NOMO-1 treated with dmso at 0.1 percent for 144 hours (cell line): Measurements from ENCODE around the gene EMID1.

Experiments
- DNase-seq: peaks from one replicate; lab custom pipeline; 2025; ENCODE audit not compliant: unreplicated experiment; lab: John Stamatoyannopoulos, UW

Gene EMID1

DNA sequence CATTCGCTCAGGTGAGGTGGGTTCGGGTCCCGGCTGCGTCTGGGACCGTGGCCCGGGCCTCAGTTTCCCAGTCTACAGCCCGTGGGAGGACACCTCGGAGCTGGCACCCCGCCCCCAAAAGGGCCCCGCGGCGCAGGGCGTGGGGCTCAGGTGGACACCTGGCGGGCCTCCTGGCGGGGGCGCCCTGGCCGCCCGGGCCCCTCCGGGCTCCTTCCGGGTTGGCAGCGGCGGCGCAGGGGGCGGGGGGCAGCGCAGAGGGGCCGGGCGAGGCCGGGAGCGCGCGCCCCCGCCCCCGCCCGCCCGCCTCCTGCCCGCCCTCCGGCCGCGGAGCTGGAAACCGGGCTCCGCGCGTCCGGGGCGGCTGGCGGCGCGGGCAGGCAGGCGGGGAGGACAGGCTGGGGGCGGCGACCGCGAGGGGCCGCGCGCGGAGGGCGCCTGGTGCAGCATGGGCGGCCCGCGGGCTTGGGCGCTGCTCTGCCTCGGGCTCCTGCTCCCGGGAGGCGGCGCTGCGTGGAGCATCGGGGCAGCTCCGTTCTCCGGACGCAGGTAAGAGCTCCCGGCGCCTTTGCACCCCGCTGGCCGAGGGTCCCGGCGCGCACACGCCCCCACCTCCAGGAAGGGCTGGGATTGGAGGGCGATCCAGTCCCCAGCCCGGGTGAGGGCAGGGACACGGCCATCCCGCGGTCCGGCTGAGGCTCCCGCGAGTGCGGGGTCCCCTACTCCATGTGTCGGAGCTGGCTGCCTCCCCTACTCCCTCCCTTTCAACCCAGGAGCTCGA lies at the start of gene EMID1:
Gene EMID1 (plus strand): TSS at position 303 of the 778 bp plus-strand sequence. CDS start 143 bp downstream, at position 446.
- no peak for DNase-seq

DNA sequence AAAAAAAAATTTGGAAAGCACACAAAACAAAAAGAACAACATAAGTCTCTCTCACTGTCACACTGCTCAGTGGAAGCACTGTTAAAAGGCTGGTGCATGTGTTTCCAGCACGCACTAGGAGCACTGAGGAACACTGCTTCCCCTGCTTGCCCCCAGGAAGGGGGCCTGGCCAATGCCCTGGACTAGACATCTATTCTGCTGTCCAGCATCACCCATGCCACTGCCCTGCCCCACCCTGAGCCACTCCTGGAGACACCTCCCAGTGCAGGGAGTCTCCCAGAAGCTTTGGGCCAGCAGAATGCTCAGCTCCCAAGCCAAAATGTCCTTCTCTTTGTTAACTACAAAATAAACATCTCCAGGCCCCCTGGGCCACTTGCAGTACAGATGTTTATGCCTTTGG lies 49.7 kb upstream of the EMID1 start:
- DNase-seq, result no peak

DNA sequence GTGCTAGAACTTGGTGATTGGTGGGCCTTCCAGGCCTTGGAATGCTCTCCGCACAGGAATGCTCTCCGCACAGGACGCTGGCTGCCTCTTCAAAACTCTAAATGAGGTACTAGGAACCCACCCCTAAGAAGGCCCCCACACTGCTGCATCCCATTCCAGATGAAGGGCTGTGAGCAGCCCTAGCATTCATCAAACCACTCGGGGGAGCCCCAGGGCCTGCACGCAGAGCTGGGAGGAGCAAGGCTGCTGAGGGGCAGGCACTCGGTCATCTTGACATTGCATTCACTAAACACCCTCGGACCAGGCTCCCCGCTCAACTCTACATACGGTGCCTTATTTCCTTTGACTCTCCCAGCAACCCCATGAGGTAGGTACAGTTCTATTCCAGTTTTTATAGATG lies 49.2 kb upstream of the EMID1 start:
- DNase-seq, result no peak

DNA sequence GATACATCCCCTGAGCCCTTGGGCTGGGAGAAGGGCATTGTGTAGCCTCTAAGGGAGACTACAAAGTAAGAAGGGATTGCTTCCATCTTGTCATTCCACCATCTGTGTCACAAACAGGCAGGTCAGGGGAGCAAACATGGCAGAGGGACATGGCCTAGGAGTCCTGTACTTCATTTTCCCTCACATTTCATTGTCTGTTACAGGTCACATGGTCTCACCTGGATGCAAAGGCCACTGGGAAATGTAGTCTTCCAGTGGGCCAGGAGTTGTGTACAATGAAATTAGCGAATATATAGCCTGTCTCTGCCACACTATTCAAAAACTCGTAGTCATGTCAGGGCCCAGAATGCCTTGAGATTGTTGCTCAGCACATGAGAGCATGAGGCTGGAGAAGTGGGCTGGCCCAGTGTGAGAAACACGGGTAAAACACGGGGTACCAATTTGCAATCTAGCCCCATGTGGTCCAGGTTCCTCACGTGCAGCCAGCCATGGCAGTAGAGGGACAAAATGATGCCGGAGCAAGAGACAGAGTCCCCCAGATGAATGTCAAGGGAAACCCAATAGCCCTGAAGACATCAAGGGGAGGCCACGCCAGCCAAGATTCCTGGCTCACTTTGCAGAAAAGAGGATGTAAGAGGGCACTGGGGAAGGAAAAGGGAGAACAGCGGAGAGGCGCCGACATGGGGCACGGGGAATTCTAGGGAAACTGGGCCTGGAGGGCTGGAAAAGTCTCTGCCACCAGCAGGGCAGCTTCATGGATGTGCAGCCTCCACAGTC lies 47.7 kb upstream of the EMID1 start:
- no peak for DNase-seq

DNA sequence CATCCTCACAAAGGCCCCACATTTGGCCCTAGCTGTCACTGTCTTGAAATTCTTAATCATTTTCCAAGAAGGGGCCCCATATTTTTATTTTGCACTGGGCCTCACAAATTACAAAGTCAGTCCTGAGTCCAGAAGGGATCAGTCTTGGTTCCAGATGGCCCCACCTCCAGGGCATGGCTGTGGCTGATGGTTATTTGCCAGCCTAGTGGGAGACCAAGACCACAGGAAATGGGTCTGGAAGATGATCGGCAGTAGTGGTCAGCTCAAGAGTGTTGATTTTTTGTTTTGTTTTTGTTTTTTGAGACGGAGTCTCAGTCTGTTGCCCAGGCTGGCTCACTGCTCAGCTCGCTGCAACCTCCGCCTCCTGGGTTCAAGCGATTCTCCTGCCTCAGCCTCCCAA lies 47.1 kb upstream of the EMID1 start:
- DNase-seq, result no peak

DNA sequence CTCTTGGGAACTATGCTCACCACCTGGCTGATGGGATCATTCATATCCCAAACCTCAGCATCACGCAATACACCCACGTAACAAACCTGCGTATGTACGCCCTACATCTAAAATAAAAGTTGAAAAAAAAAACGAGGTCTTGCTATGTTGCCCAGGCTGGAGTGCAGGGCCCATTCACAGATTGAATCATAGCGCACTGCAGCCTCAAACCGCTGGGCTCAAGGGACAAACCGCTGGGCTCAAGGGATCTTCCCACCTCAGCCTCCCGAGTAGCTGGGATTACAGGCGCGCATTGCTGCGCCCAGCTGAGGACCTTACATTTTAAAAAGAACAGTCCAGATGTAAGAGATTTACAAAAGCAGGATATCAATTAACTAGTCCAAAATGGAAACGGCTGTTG lies 41.9 kb upstream of the EMID1 start:
- no peak for DNase-seq

DNA sequence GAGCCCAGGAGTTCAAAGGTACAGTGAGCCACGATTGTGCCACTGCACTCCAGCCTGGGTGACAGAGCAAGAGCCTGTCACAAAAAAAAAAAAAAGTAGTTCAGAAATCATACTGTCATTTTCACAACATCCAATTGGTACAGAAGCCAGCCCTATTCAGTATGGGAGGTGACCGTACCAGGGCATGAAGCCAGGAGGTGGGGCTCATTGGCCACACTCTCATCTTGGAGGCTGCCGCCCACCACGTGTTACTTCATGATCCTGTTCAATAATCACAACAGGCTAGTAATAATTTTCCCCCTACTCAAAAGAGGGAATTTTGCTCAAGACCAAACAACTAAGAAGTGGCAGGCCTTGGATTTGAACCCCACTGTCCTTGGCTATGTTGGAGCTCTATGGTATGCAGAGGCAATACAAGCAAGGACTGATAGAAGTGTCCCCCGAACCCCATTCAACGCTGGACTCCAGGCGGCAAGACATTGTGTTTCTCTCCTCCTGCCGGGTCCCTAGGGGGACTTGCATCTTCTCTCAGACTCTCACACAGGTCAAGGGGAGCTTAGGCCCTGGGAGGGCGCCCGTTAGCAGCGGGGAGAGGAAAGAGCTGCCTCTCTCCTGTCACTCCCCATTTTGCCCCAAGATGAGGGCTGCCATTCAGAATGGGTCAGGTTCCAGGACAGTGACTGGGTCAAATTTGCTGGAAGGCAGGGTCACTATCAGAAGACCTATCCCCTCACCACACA lies 40.2 kb upstream of the EMID1 start:
- no peak for DNase-seq

DNA sequence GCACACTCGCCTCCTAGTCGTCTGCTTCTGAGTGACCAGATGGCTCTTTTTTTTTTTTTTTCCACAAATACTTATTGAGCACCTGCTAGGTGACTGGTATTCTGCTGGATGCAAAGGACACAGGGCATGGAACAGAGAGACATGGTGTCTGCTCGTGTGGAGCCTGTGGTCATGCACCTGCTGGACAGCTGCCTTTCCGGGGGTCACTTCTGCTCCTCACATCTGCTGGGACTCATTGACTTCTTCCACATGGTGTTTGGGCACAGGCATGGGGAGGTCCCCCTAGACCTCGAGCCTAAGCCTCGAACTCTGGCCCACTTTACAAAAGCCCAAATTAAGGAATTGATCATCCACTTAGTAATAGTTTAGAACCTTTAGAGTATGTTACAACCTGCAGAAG lies 39.5 kb upstream of the EMID1 start:
- DNase-seq, result no peak

DNA sequence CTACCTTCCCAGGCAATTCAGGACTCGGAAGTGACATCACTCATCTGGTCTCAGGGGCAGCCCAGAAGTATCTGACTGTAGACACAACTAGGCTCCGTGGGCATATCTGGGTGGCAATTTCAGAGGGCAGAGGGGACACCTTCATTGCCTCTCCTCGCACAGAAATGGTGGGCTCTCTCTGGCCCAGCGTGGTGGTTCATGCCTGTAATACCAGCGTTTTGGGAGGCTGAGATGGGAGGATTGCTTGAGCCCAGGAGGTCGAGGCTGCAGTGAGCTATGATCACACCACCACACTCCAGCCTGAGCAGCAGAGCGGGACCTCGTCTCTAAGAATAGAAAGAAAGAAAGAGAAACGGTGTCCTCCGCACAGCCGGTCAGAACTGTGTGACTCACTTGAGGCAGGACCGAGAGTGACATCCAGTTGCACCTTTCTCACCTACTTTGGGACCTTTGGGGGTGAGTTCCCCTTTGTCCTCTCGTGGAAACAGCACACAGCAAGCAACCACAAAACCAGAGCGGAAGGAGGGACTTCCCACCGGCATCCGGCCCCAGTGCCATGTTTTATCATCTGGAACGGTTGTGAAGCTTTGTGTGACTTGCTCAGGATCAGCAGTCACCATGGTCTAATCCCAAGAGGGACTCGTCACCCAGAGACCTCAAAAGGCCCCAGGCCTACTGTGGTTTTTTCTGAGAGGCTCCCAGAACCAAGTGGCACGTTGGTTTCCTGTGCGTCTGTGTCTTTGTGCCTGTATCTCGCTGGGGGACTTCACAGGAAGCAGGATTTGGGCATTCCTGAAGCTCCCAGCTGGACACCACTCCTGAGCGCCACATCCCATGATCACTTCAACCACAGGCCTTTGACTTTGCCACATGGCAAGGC lies 38.4 kb upstream of the EMID1 start:
- DNase-seq, result peak; percentile 43

DNA sequence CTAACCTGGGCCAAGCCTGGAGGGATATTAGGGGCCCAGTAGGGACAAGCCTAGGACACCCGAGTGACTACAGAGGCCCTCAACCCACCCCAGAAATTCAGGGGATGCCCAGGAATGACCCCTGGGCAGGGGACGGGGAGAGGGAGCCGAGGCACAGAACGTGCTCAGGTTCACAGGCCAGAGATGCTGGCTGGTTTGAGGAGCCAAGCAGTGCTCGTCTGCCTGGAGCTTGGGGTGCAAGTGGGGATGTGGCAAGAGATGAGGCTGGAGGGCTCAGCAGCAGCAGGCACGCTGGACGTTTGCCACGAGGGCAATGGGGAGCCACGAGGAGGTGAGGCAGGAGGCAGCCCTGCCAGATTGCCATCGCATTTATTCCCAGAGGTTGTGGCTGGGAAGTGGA lies 34.0 kb upstream of the EMID1 start:
- no peak for DNase-seq

DNA sequence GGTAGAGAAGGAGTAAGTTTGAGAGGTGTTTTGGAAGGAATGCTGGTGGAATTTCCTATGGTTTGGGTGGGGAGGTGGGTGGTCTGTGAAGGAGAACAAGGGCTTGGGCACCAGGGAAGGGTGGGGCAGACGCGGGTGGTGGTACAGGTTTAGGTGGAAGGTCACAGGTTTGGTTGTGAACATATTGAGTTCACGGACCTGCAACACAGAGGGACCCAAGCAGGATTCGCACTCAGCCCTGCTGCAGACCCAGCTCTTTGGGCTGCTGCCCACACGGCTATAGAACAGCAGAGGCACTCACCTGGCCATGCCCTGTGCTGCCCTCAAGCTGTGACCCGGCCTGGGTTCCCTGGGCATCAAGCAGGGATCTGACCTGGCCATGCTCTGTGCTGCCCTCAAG lies 33.5 kb upstream of the EMID1 start:
- DNase-seq, result no peak

DNA sequence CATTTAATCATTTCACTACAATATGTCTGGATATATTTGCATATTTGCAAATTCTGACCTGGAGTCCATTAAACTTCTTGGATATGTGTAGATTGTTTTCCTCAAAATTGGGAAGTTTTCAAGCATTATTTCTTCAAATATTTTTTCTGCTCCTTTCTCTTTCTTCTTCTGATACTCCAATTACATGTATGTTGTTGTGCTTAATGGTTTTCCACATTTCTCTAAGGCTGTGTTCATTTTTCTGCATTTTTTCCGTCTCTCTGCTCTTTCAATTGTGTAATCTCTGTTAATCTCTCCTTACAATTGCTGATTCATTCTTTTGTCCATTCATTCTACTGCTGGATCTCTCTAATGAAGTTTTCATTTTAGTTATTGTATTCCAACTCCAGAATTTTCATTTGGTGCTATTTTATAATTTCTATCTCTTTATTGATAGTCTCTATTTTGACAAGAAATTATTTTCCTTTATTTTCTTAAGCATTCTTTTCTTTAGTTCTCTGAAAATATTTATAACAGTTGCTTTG lies 30.3 kb upstream of the EMID1 start:
- no peak for DNase-seq

DNA sequence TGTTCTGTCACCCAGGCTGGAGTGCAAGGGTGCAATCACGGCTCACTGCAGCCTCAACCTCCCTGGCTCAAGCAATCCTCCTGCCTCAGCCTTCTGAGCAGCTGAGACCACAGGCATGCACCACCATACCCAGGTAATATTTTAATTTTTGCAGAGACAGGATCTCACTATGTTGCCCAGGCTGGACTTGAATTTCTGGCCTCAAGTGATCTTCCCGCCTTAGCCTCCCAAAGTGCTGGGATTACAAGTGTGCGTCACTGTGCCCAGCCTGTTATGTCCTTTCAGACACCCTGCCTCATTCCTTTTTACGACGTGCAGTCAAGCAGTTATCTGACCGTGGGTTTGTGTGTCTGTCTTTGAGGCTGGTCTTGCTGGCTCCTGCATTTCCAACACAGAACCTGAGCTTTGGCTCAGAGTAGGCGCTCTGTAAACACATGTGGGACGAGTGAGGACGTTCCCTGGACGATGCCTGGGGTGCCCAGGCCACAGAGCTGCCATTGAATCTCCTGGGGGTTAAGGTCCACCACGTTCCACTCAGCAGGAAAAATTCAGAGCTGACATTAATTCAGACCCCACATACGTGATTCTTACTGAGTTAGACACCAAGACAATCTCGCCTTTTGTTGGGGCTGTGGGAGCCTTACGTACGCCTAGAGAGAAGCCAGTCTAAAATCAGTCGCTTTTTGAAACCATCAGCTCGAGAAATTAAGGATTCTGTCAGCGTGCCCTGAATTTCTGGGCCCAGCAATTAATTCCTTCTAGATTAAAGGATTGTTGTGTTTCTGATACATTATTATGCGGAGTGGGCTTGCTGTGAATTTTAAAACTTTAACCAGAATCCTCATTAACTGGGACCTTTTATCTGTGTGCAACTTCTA lies 21.5 kb upstream of the EMID1 start:
- no peak for DNase-seq

DNA sequence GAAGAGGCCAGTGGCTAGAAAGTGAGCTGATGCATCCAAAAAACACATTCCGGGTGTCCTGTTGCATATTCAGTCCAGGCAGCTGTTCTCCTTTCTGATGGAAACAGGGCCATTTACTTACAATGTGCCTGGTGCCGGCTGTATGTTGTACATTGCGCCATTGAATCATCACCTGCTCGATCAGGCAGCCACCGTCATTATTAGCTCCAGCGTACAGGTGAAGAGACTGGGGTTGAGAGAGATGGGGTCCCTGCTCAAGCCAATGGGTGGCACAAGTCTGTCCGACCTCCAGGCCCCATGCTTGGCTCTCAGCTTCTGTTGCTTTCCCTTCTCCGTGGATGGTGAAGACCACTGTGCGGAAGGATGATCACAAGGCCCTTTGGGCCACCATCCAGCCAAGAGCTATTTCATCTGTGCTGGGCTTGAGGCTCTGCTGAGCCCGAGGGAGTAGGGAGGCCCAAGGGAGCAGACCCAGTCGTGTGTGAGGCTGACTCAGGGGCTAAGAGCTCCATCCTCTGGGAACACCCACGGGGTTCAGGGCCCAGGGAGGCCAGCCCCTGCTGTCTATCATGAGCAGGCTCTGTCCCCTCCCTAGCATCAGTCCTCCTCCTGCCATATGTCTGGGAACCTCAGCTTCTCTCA lies 20.7 kb upstream of the EMID1 start:
- DNase-seq, result no peak

DNA sequence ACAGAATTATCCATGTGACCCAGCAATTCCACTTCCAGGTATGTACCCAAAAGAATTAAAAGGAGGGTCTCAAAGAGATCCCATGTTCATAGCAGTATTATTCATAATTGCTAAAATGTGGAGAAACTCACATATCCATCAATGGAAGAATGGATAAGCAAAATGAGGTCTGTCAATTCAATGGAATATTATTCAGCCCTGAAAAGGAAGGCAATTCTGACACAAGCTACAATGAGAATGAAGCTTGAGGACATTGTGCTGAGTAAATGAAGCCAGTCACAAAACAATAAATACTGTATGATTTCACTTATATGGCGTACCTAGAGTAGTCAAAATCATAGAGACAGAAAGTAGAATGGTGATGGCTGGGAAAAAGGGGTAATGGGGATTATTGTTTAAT lies 19.4 kb upstream of the EMID1 start:
- DNase-seq, result no peak

DNA sequence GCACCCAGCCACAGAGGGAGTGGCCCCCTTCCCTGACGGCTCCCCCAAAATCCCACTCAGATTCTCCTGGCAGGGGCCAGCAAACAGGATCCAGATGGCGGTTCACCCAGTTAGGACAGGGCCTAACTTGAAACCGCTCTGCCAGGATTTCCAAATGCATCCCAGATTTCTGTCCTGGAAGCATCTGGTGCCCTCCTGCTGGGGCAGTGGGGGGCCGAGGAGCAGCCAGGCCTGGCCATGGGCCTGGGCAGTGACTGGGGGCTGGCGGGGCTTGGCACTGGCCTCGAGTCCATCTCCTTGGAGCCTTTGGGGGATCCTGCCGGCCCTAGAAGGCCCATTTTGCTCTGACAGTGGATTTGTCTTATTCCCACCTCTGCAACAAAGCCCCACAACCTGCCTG lies 17.9 kb upstream of the EMID1 start:
- DNase-seq, result no peak

DNA sequence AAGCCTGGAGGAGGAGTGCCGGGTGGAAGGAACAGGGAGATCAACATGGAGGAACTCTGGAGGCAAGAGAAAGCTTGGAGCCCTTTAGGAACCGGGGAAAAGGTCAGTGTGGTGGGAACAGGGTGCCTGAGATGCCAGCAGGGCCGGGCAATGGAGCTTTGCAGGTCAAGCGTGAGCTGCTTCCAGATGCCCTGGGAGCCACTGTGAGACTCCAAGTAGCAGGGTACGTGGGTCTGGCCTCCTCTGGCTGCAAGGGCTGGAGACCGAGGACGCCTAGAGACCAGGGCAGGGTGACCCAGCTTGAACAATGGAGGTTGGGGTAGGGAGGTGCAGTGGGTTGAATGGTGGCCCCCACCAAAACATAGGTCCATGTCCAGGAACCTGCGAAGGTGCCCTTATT lies 15.6 kb upstream of the EMID1 start:
- DNase-seq, result no peak

DNA sequence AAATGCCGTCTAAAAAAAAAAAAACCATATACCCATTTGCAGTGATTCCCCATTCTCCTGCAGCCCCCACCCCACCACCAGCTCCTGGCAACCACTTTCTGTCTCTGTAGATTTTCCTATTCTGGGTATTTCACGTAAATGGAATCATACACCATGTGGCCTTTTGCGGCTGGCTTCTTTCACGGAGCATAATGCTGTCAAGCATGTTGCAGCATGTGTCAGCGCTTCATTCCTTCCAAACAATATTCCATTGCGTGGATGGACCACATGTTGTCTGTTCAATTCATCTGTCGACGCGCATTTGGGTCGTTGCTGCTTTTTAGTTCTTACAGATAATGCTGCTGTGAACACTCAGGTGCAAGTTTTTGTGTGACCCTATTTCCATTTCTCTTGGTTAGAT lies 14.8 kb upstream of the EMID1 start:
- no peak for DNase-seq

DNA sequence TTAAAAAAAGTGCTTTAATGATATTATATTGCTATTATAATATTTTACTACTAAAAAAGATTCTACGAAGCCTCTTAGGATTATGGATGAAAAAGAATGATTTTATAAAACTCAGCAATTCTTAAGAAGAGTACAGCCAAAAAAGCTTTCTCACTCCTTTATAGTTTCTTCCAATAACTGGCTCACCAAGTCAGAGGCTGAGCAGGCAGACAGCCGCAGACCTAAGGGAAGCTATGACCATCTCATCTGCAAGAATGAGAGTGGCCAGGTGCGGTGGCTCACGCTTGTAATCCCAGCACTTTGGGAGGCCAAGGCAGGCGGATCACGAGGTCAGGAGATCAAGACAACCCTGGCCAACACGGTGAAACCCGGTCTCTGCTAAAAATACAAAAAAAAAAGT lies 12.7 kb upstream of the EMID1 start:
- no peak for DNase-seq
